ENCODE measurements around the gene ZNF423.

ZNF423 gene

GRCh38 chr16:49659356-49659755 lies 196.6 kb downstream of the ZNF423 start:
- DNase-seq: no peak

GRCh38 chr16:49658531-49658930 lies 197.4 kb downstream of the ZNF423 start:
- no peak for DNase-seq

GRCh38 chr16:49657736-49658465 lies 198.0 kb downstream of the ZNF423 start:
- no peak for DNase-seq

GRCh38 chr16:49654425-49654824 lies 201.5 kb downstream of the ZNF423 start:
- no peak for DNase-seq

- DNase-seq: no peak
Observed at GRCh38 chr16:49653577-49653976, 202.3 kb downstream of the ZNF423 start.

GRCh38 chr16:49653173-49653570 lies 202.7 kb downstream of the ZNF423 start:
- no peak for DNase-seq

- DNase-seq: no peak
Observed at GRCh38 chr16:49652456-49653172, 203.3 kb downstream of the ZNF423 start.

GRCh38 chr16:49651996-49652395 lies 203.9 kb downstream of the ZNF423 start:
- DNase-seq: no peak

- no peak for DNase-seq
Observed at GRCh38 chr16:49651226-49651625, 204.7 kb downstream of the ZNF423 start.

- DNase-seq: no peak
Observed at GRCh38 chr16:49650603-49651002, 205.3 kb downstream of the ZNF423 start.

- DNase-seq: peak; percentile 39
Observed at GRCh38 chr16:49649013-49649765, 206.7 kb downstream of the ZNF423 start.

GRCh38 chr16:49647673-49648072 lies 208.2 kb downstream of the ZNF423 start:
- DNase-seq: no peak

- DNase-seq: no peak
Observed at GRCh38 chr16:49645263-49645662, 210.6 kb downstream of the ZNF423 start.

GRCh38 chr16:49644145-49644463 lies 211.8 kb downstream of the ZNF423 start:
- DNase-seq: no peak

- DNase-seq: no peak
Observed at GRCh38 chr16:49643429-49644144, 212.3 kb downstream of the ZNF423 start.

GRCh38 chr16:49641250-49641649 lies 214.7 kb downstream of the ZNF423 start:
- DNase-seq: no peak

- no peak for DNase-seq
Observed at GRCh38 chr16:49640581-49640980, 215.3 kb downstream of the ZNF423 start.

- peak; percentile 25 for DNase-seq
Observed at GRCh38 chr16:49639739-49640431, 216.0 kb downstream of the ZNF423 start.

GRCh38 chr16:49638673-49639610 lies 217.0 kb downstream of the ZNF423 start:
- DNase-seq: no peak

- no peak for DNase-seq
Observed at GRCh38 chr16:49637933-49638672, 217.8 kb downstream of the ZNF423 start.

GRCh38 chr16:49637511-49637910 lies 218.4 kb downstream of the ZNF423 start:
- no peak for DNase-seq
